Upper lobe of left lung (tissue), 6 donors: ENCODE measurements around the gene KMO. TPM values are rescaled to one million over a fixed set of nuclear protein-coding genes. Genes with fewer than 3 reads are reported as not detected.

Source experiments
- ATAC-seq, 2 donors: fragments of 200-7000 bp; cut with Tn5 transposase; one replicate each; pipeline ENCODE4 v1.9.1; 2022; ENCODE audit warnings: mild to moderate bottlenecking in 2 of 2, moderate library complexity in 2 of 2; ENCODE audit not compliant: low FRiP score in 2 of 2
- DNase-seq, 2 donors: peaks; one replicate each; pipeline ENCODE4 v3.0.0-alpha.2; 2019 to 2020
- H3K27ac ChIP-seq, 4 donors: fragments of 200-600 bp; sonication (generic); one replicate each; pipeline ENCODE4 v1.5.1; 2016 to 2019
- H3K27me3 ChIP-seq, 4 donors: fragments of 200-600 bp; sonication (generic); one replicate each; pipeline ENCODE4 v1.5.1; 2017 to 2019
- H3K36me3 ChIP-seq, 4 donors: fragments of 200-600 bp; sonication (generic); one replicate each; pipeline ENCODE4 v1.5.1; 2016 to 2019
- H3K4me1 ChIP-seq, 4 donors: fragments of 200-600 bp; sonication (generic); one replicate each; pipeline ENCODE4 v1.5.1; 2018 to 2019
- H3K4me3 ChIP-seq, 4 donors: fragments of 200-600 bp; sonication (generic); one replicate each; pipeline ENCODE4 v1.5.1; 2017 to 2019; ENCODE audit warnings: mild to moderate bottlenecking in 2 of 4, moderate library complexity in 1 of 4
- H3K9me3 ChIP-seq, 4 donors: fragments of 200-600 bp; sonication (generic); one replicate each; pipeline ENCODE4 v1.5.1; 2018 to 2019
- CTCF ChIP-seq, 6 experiments: fragments of 450-650 bp in 4 of 6; fragments of 200-600 bp in 2 of 6; sonication (generic) in 2 of 6; IDR thresholded peaks; one replicate each; pipeline ENCODE4 v1.5.1; 2016 to 2019; ENCODE audit warnings: antibody characterized with exemption in 6 of 6
- EP300 ChIP-seq, 4 donors: sonication (generic); formaldehyde crosslinking; IDR thresholded peaks; one replicate each; pipeline ENCODE4 v1.5.1; 2017; ENCODE audit warnings: antibody characterized with exemption in 4 of 4, control low read depth in 2 of 4
- POLR2A ChIP-seq, 4 donors: fragments of 450-650 bp; IDR thresholded peaks; one replicate each; pipeline ENCODE4 v1.5.1; 2016 to 2017; ENCODE audit warnings: antibody characterized with exemption in 4 of 4, mild to moderate bottlenecking in 2 of 4
- POLR2AphosphoS5 ChIP-seq, 2 donors: sonication (generic); formaldehyde crosslinking; IDR thresholded peaks; one replicate each; pipeline ENCODE4 v1.5.1; 2017; ENCODE audit warnings: antibody characterized with exemption in 2 of 2
- WGBS, 2 donors: methylation state at CpG; one replicate each; pipeline ENCODE4 v1.1.5; 2017 to 2018; 5-methylcytosine and 5-hydroxymethylcytosine counted together
- total RNA-seq, 6 donors: library from RNA; depleted of rRNA in 4 of 6; stranded (reverse); fragments of >200 nt in 4 of 6; gene quantifications; one replicate each; pipeline versions ENCODE4 v1.1.0 to v1.2.1, GENCODE V29; 2016 to 2021
- donor health status: DM: no; HTN: no; CAD: no; lungs with moderate emphysema.
- donor health status: DM: no; HTN: yes; CAD: no; lungs with severe emphysema.

Gene KMO
- total RNA-seq, result 10 to 100 TPM in 3 of 6 donors, 1 to 10 TPM in 3; 5.5 to 19.9 (median 9.7) TPM

- H3K27me3 ChIP-seq, result no peaks in the 10 kb centered on the region
- WGBS, 2 donors, result 0% methylated on average over 1 of the region's 1 CpG
- no peak for TF ChIP-seq POLR2A (IDR thresholded peaks at IDR 0.05)
- no peak for TF ChIP-seq POLR2AphosphoS5 (IDR thresholded peaks at IDR 0.05)
- no peak for TF ChIP-seq EP300 (IDR thresholded peaks at IDR 0.05)
- no peak for TF ChIP-seq CTCF (IDR thresholded peaks at IDR 0.05)
- peak within 1 kb of the TSS; percentile 49 to 63 (median 60) for H3K27ac ChIP-seq
- H3K9me3 ChIP-seq, result no peaks in the 10 kb centered on the region
- no peak for DNase-seq
- peak within 1 kb of the TSS; percentile 36 to 57 (median 51) for H3K4me3 ChIP-seq
- peaks cover 0 to 5% (median 4%) of the 10 kb centered on the region in 4 donors for H3K4me1 ChIP-seq
- ATAC-seq, result peak in 1 of 2 donors; percentile 64
- H3K36me3 ChIP-seq, result no peaks in the 10 kb centered on the region
Observed at GRCh38 chr1:241532162-241532531, at the start of gene KMO. Gene KMO, plus strand, starts transcription at chr1:241532378. Its CDS starts 67 bp downstream, at chr1:241532445.

GRCh38 chr1:241482761-241483250 is 49.4 kb upstream of the KMO start:
- WGBS, 2 donors, result 52 to 60% methylated on average over 1 of the region's 1 CpG
- no peaks in the 10 kb centered on the region for H3K36me3 ChIP-seq

GRCh38 chr1:241485145-241485544 is 47.0 kb upstream of the KMO start:
- Histone ChIP-seq H3K9me3 (no peaks in the 10 kb centered on the region), H3K4me3 (no peak overlapping the region), H3K27ac (no peak overlapping the region), H3K4me1 (no peaks in the 10 kb centered on the region), H3K36me3 (no peaks in the 10 kb centered on the region), H3K27me3 (no peaks in the 10 kb centered on the region)
- TF ChIP-seq CTCF (IDR thresholded peaks at IDR 0.05) (no peak), POLR2A (IDR thresholded peaks at IDR 0.05) (no peak), POLR2AphosphoS5 (IDR thresholded peaks at IDR 0.05) (no peak), EP300 (IDR thresholded peaks at IDR 0.05) (no peak)
- WGBS, 2 donors, result 89 to 93% methylated on average over 3 of the region's 3 CpGs
- no peak for DNase-seq
- no peak for ATAC-seq

More at GRCh38 chr1:241482761-241483250, 49.4 kb upstream of the KMO start:
- DNase-seq (no peak), ATAC-seq (no peak)
- Histone ChIP-seq H3K4me1 (no peaks in the 10 kb centered on the region), H3K4me3 (no peak overlapping the region), H3K27ac (no peak overlapping the region), H3K27me3 (no peaks in the 10 kb centered on the region), H3K9me3 (no peaks in the 10 kb centered on the region)
- TF ChIP-seq CTCF (IDR thresholded peaks at IDR 0.05) (no peak), EP300 (IDR thresholded peaks at IDR 0.05) (no peak), POLR2A (IDR thresholded peaks at IDR 0.05) (no peak), POLR2AphosphoS5 (IDR thresholded peaks at IDR 0.05) (no peak)

GRCh38 chr1:241485554-241485992 is 46.6 kb upstream of the KMO start:
- Histone ChIP-seq H3K27ac (no peak overlapping the region), H3K36me3 (no peaks in the 10 kb centered on the region), H3K9me3 (no peaks in the 10 kb centered on the region), H3K27me3 (no peaks in the 10 kb centered on the region), H3K4me3 (no peak overlapping the region), H3K4me1 (no peaks in the 10 kb centered on the region)
- peak in 2 of 6 experiments; percentile 17 to 32 for TF ChIP-seq CTCF (IDR thresholded peaks at IDR 0.05)
- no peak for TF ChIP-seq EP300 (IDR thresholded peaks at IDR 0.05)
- DNase-seq (no peak), ATAC-seq (no peak)
- WGBS, 2 donors, result 81 to 86% methylated on average over 4 of the region's 4 CpGs

GRCh38 chr1:241488739-241489138 is 43.4 kb upstream of the KMO start:
- Histone ChIP-seq H3K27ac (no peak overlapping the region), H3K4me1 (no peaks in the 10 kb centered on the region), H3K27me3 (no peaks in the 10 kb centered on the region), H3K4me3 (no peak overlapping the region), H3K9me3 (no peaks in the 10 kb centered on the region), H3K36me3 (no peaks in the 10 kb centered on the region)
- TF ChIP-seq EP300 (IDR thresholded peaks at IDR 0.05), result no peak
- no peak for TF ChIP-seq CTCF (IDR thresholded peaks at IDR 0.05)
- TF ChIP-seq POLR2A (IDR thresholded peaks at IDR 0.05), result no peak
- no peak for TF ChIP-seq POLR2AphosphoS5 (IDR thresholded peaks at IDR 0.05)
- ATAC-seq, result no peak
- WGBS, 2 donors, result 94 to 100% methylated on average over 1 of the region's 1 CpG
- DNase-seq, result no peak
